Thyroid gland (tissue), 4 donors: Measurements from ENCODE around the gene CAPZA1. TPM values are rescaled to one million over a fixed set of nuclear protein-coding genes. Genes with fewer than 3 reads are reported as not detected.

ENCODE experiments used
- DNase-seq, 2 donors: peaks; one replicate each; pipeline ENCODE4 v3.0.0-alpha.2; 2019
- H3K27ac ChIP-seq, 3 donors: fragments of 200-600 bp; sonication (generic); 1 replicate in 2 of 3; 2 replicates in 1 of 3; pipeline ENCODE4 v1.5.1; 2016 to 2019; ENCODE audit warnings: mild to moderate bottlenecking in 1 of 3, moderate library complexity in 1 of 3
- H3K27me3 ChIP-seq: fragments of 200-600 bp; sonication (generic); one replicate; pipeline ENCODE4 v1.5.1; 2019
- H3K36me3 ChIP-seq, 2 donors: fragments of 200-600 bp; sonication (generic); one replicate each; pipeline ENCODE4 v1.5.1; 2016 to 2019
- H3K4me1 ChIP-seq, 2 donors: fragments of 200-600 bp; sonication (generic); one replicate each; pipeline ENCODE4 v1.5.1; 2017 to 2019
- H3K4me3 ChIP-seq, 3 donors: fragments of 200-600 bp; sonication (generic); replicated peaks in 1 of 3; 1 replicate in 2 of 3; 2 replicates in 1 of 3; pipeline ENCODE4 v1.5.1; 2016; ENCODE audit warnings: mild to moderate bottlenecking in 1 of 3
- H3K9me3 ChIP-seq: fragments of 200-600 bp; sonication (generic); one replicate; pipeline ENCODE4 v1.5.1; 2017
- CTCF ChIP-seq, 6 experiments: fragments of 200-600 bp in 3 of 6; fragments of 450-650 bp in 3 of 6; sonication (generic) in 3 of 6; IDR thresholded peaks; one replicate each; pipeline ENCODE4 v1.5.1; 2016 to 2019; ENCODE audit warnings: antibody characterized with exemption in 6 of 6, mild to moderate bottlenecking in 2 of 6, inconsistent platforms in 1 of 6, moderate library complexity in 1 of 6
- POLR2A ChIP-seq, 2 donors: fragments of 450-650 bp; IDR thresholded peaks; one replicate each; pipeline ENCODE4 v1.6.1; 2017; ENCODE audit warnings: antibody characterized with exemption in 2 of 2, mild to moderate bottlenecking in 2 of 2, moderate library complexity in 1 of 2
- WGBS, 2 donors: methylation state at CpG; one replicate each; pipeline ENCODE4 v1.1.5; 2017; 5-methylcytosine and 5-hydroxymethylcytosine counted together
- intact Hi-C: fragments of 100-400 bp; cut with DNase I; formaldehyde crosslinking; loops from one replicate; pipeline ENCODE4 v1.15.1; 2023
- total RNA-seq, 4 donors: library from RNA; depleted of rRNA; stranded (reverse); fragments of >200 nt; gene quantifications; one replicate each; pipeline ENCODE4 v1.2.3, GENCODE V29; 2016

Gene CAPZA1
- total RNA-seq, 4 donors from 2014 or later = 106 to 162 (median 130) TPM

- 0 to 13% methylated on average over 2 to 26 of the region's 68 CpGs for WGBS, 2 donors
- Histone ChIP-seq H3K4me3 (peak overlapping the region; percentile 70 to 81 (median 80)), H3K27me3 (no peaks in the 10 kb centered on the region), H3K4me1 (peaks cover 4 to 15% of the 10 kb centered on the region in 2 donors), H3K27ac (peak overlapping the region; percentile 79 to 92 (median 89)), H3K9me3 (no peaks in the 10 kb centered on the region), H3K36me3 (peaks cover 4 to 6% of the 10 kb centered on the region in 2 donors)
- TF ChIP-seq CTCF (IDR thresholded peaks at IDR 0.05) (peak in 2 of 6 experiments; percentile 23 to 29), POLR2A (IDR thresholded peaks at IDR 0.05) (peak in 1 of 2 donors; percentile 32)
- peak; percentile 62 for DNase-seq
- intact Hi-C loops = no loop called here
Measured at GRCh38 chr1:112674986-112675727, 55.5 kb downstream of the CAPZA1 start.

GRCh38 chr1:112675728-112676381, 56.2 kb downstream of the CAPZA1 start:
- WGBS, 2 donors = 52 to 60% methylated on average over 7 of the region's 7 CpGs
- Histone ChIP-seq H3K4me3 (peak overlapping the region; percentile 70 to 81 (median 80)), H3K4me1 (peaks cover 4 to 15% of the 10 kb centered on the region in 2 donors), H3K27ac (peak overlapping the region; percentile 79 to 92 (median 89)), H3K27me3 (no peaks in the 10 kb centered on the region), H3K9me3 (no peaks in the 10 kb centered on the region), H3K36me3 (peaks cover 0 to 3% of the 10 kb centered on the region in 2 donors)
- intact Hi-C loops = no loop called here
- TF ChIP-seq POLR2A (IDR thresholded peaks at IDR 0.05) = no peak
- TF ChIP-seq CTCF (IDR thresholded peaks at IDR 0.05) = no peak
- no peak for DNase-seq

- no peak overlapping the region for H3K27ac ChIP-seq
- no peak for TF ChIP-seq CTCF (IDR thresholded peaks at IDR 0.05)
- TF ChIP-seq POLR2A (IDR thresholded peaks at IDR 0.05) = no peak
Measured at GRCh38 chr1:112676543-112676942, 56.9 kb downstream of the CAPZA1 start.

GRCh38 chr1:112677501-112677900, 57.9 kb downstream of the CAPZA1 start:
- Histone ChIP-seq H3K9me3 (no peaks in the 10 kb centered on the region), H3K4me1 (peaks cover 4 to 15% of the 10 kb centered on the region in 2 donors), H3K27me3 (no peaks in the 10 kb centered on the region), H3K4me3 (no peak overlapping the region), H3K36me3 (no peaks in the 10 kb centered on the region), H3K27ac (no peak overlapping the region)
- TF ChIP-seq CTCF (IDR thresholded peaks at IDR 0.05) (no peak), POLR2A (IDR thresholded peaks at IDR 0.05) (no peak)
- 97% methylated on average over 4 of the region's 4 CpGs for WGBS, 2 donors
- intact Hi-C loops = no loop called here
- DNase-seq = no peak

More at GRCh38 chr1:112676543-112676942, 56.9 kb downstream of the CAPZA1 start:
- H3K4me1 ChIP-seq = peaks cover 4 to 15% of the 10 kb centered on the region in 2 donors
- H3K9me3 ChIP-seq = no peaks in the 10 kb centered on the region
- intact Hi-C loops = no loop called here
- DNase-seq = no peak
- no peaks in the 10 kb centered on the region for H3K27me3 ChIP-seq
- 90 to 92% methylated on average over 3 of the region's 3 CpGs for WGBS, 2 donors
- H3K4me3 ChIP-seq = no peak overlapping the region
- peaks cover 0 to 1% of the 10 kb centered on the region in 2 donors for H3K36me3 ChIP-seq

GRCh38 chr1:112678605-112679004, 59.0 kb downstream of the CAPZA1 start:
- no peak for DNase-seq
- 87 to 91% methylated on average over 3 of the region's 3 CpGs for WGBS, 2 donors
- intact Hi-C loops = no loop called here
- Histone ChIP-seq H3K27ac (no peak overlapping the region), H3K36me3 (no peaks in the 10 kb centered on the region), H3K9me3 (no peaks in the 10 kb centered on the region), H3K4me1 (peaks cover 3 to 9% of the 10 kb centered on the region in 2 donors), H3K27me3 (no peaks in the 10 kb centered on the region), H3K4me3 (no peak overlapping the region)
- TF ChIP-seq CTCF (IDR thresholded peaks at IDR 0.05) (no peak), POLR2A (IDR thresholded peaks at IDR 0.05) (no peak)
